CD4-positive, alpha-beta T cell treated with Interferon gamma for 1 hour (primary cell): ENCODE data around the gene PIKFYVE.
"Not testable (repeated sequence)": the region's sequence is repeated elsewhere in the genome, so short reads cannot be mapped to it uniquely, and the experiment has no call there.

Experiments used
- DNase-seq: peaks from one replicate; pipeline ENCODE4 v3.0.0-alpha.2; 2020

The PIKFYVE gene

DNA sequence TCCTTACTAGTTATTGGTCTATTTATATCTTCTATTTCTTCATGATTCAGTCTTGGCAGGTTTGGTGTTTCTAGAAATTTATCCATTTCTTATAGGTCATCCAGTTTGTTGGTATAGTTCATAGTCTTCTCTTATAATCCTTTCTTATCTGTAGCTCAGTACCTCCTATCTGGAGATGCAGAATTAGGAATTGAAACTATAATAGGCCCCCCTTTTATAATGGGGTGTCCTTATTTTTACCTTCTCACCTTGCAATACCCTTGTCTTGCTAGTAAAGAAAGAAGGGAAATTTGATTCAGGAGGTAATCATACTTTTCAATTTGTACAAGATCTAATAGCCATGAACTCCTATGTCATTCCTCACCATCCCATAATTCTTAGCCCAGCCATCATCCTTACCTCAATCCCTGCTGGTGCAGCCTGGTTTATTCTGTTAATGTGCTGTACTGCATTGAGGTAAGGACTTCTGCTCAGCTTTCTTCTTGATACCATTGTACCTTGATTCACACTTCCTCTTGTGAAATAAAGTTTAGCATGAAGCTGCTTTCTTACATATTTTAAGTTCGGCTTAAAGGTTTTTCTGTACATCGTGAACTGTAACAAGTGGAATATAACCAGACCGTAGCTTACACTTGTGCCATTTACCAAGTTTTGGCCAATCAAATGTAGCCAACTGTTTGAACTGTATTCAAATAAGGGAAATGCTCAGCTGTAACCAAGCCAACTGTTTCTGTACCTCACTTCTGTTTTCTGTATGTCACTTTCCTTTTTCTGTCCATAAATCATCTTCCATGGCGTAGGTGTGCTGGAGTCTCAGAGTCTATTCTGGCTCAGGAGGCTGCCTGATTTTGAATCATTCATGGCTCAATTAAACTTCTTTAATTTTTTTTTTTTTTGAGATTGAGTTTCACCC, 100.4 kb downstream of the PIKFYVE start:
- DNase-seq: no peak

DNA sequence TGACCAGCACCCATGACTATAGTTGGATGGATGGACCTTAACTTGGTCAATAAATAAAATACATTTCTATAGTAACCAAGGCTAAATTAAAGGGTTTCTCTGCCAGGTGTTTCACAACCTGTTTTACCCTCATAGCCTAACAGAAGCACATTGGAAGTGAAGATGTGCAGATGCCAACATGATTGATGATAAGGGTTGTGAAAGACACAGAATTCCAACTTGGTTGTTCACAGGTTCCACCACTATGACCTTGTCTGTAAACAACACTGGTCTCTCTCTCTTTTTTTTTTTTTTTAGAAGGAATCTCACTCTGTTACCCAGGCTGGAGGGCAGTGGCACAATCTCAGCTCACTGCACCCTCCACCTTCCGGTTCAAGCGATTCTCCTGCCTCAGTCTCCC, 103.0 kb downstream of the PIKFYVE start:
- DNase-seq: no peak

DNA sequence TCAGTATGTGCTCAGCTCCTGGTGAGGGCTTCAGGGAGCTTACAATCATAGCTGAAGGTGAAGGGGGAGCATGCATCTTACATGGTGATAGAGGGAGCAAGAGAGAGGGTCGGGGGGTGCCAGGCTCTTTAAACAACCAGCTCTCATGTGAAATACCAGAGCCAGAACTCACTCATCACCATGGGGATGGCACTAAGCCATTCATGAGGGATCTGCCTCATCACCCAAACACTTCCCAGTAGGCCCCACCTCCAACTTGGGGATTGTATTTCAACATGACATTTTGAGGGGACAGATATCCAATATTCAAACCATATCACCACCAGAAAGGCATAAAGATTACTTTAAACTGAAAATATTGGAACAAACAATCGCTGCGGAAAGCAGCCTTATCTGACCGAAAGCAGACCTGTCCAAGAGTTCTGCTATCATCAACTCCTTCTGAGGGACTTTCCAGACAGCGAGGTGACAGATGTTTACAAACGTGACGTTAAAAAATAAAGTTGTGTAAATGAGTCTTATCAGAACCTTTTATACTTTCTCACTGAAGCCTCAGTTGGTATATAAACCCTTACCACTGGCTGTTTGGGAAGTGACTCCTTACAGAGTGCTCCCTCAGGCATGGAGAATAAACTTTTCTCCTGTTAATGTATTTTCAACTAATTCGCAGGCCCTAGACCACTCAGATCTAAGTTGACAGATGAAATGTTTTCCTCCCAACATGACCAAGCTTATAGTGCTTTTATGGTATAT, 105.0 kb downstream of the PIKFYVE start:
- DNase-seq: no peak

DNA sequence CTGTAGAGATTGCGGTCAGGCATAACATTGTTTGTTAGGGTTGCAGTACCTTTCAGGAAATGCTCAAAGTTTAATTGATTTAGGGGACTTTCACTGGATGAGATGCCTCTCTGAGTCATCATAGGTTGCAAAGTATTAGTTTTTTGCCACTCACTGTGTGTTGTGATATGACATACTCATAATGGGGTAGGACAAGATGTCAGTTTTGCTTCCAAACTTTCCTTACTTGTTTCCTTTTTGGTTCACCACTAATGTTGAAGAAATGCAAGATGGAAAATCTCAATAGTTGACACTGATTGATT, 105.5 kb downstream of the PIKFYVE start:
- no peak for DNase-seq

DNA sequence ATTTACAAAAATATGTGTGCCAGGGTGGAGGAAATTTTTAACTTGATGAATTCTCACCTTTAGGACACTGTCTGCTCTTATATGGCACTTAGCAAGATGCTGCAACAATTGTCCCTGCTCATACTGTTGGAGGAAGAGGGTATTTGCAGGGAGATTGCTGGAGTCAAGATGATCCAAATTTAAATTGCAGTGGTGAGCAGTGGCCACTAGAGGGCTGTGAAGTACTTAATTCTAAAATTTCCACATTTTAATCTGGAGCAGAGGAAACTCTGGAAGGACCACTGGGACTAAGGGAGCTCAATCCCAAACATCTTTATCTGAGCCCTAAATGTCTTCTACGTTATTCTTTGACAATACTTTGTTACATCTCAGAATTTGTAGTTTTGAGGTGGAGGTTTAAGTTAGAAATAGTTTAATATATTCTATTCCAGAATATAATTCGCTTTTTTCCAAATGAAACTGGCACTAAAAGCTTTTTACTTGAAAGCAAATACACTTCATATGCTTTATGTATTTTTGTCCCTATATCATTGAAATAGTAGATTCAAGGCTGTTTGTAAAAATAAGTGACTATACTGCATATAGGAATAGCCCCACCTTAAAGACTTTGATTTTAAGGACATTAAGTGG, 107.5 kb downstream of the PIKFYVE start:
- DNase-seq: no peak

DNA sequence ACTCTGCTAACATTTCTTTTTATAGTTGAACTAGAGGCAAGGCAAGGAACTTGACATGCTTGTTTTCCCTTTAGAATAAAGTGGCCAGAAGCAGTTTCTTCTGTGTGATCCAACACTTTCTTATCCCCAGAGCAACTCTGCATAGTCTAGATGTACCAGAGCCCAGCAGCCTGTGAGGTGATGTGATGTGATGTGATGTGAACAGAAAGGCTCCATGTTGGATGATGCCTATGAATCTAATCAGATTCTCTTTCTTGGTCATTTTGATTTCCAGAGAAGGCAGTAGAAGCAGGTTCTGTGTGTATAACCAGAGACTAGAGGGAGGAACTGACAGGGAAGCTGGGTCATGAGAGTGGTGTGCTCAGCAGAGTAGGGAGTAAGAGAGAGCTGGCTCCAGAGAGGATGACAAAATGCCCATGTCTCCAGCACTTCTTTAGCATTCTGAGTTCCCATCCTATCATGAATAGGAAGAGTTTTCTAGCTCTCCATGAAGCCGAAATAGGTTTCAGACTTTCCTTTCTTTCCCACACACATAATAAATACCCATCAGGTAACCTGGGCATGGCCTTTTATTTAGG, 109.5 kb downstream of the PIKFYVE start:
- DNase-seq: no peak

DNA sequence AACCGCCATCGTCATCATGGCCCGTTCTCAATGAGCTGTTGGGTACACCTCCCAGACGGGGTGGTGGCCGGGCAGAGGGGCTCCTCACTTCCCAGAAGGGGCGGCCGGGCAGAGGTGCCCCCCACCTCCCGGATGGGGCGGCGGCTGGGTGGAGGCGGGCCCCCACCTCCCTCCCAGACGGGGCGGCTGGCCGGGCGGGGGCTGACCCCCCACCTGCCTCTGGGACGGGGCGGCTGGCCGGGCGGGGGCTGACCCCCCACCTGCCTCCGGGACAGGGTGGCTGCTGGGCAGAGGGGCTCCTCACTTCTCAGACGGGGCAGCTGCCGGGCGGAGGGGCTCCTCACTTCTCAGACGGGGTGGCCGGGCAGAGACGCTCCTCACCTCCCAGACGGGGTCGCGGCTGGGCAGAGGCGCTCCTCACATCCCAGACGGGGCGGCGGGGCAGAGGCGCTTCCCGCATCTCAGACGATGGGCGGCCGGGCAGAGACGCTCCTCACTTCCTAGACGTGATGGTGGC, 111.3 kb downstream of the PIKFYVE start:
- not testable (repeated sequence) for DNase-seq

DNA sequence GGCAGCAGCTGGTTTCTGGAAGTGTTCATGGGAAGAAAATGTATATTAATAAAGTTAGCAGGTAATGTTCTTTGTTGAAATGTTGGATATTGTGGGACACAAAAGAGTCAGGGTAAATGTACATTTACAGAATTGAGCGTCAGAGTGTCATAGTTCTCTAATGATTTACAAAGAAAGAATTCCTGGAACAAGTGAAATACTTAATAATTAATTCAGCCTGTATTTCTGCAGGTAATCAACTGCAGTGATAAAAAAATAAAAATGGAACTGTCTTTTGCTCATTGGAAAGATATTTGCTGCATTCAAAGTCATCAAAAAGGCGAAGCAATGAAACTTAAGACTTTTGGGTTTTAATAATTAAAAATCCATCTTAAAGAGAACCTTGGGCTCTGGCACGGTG, 113.1 kb downstream of the PIKFYVE start:
- no peak for DNase-seq

DNA sequence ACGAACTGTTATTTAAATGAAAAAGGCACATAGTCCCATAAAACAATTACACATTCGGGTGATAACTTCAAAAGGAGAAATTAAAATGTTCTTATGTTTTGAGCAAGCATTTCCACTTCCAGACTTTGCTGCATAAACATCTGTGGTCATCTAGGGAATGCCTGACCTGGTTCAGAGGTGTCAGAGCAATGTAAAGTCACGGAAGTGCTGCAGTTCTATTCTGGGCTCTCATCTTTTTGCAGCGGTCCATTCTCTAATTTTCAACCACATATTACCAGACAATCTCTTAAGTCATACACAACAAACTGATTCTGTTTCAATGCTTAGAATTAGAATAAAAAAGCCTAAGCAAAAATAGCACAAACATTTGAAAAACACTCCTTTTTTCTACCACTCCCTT, 118.6 kb downstream of the PIKFYVE start:
- no peak for DNase-seq

DNA sequence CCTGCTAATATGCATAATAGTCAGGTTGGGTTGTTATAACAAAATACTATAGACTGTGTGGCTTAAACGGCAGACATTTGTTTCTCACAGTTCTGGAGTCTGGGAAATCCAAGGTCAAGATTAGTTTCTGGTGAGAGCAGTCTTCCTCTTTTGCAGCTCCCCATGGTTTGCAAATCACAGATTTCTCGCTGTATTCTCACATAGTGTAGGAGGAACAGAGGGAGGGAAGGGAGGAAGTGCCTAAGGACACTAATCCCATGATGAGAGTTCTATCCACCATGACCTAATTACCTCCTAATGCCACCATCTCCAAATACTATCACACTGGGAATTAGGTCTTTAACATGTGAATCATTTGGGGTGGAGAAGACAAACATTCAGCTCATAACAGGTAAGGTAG, 120.5 kb downstream of the PIKFYVE start:
- DNase-seq: no peak

DNA sequence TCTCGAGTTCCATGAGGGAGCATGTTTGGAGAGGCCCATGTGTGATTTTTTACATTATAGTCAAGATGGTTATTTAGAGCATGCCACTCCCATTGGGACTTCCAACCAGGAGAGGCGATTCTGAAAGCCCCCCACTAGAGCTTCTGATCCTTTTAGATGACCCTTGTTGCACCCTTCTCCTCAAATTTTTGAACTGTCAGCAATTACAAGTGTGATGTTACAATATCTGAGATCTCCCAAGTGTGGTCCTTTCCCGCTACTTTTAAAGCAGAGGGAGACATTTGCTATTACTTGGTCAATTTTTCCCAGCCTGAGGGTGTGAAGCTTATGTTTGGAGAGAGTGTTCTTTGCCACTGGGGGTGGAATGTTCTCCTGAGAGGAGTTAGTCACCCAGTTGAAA, 123.9 kb downstream of the PIKFYVE start:
- DNase-seq: no peak

DNA sequence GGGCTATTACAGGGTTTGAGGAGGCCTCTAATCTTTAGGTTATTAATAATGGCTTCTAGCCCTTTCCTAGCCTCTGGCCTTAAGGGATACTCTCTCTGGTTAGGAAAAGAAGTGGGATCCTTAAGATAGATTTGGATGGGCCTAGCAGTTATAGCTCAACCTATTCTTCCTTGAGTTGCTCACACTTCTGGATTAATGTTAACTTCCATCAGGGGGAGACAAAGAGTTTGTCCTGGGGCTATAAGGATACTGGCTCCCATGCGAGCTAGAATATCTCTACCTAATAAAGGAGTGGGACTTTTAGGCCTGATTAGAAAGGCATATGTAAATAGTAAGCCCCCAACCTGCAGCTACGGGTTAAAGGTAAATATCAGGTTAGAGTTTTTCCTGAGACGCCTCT, 126.2 kb downstream of the PIKFYVE start:
- no peak for DNase-seq

DNA sequence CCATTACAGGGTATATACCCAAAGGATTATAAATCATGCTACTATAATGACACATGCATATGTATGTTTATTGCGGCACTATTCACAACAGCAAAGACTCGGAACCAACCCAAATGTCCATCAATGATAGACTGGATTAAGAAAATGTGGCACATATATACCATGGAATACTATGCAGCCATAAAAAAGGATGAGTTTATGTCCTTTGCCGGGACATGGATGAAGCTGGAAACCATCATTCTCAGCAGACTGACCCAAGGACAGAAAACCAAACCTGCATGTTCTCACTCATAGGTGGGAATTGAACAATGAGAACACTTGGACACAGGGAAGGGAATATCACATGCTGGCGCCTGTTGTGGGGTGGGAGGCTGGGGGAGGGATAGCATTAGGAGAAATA, 130.7 kb downstream of the PIKFYVE start:
- DNase-seq: not testable (repeated sequence)

DNA sequence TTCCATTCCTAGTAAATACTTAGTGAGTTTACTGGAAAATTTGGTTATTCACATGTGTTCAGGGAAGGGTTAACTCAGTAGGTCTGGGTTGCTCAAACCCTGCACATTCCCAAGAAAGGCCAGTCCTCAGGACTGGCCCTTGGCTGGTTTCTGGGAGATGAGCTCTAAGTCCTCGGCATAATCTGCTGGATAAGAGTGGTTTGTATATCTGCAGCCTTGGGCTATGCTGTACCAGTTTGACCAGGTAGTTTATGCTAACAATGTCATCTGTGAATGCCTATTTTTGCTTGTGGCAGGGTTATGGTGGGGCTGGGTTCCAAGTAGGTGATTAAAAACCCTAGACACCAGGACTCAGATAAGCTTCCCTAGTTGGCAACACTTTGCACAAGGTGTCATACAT, 133.1 kb downstream of the PIKFYVE start:
- no peak for DNase-seq

DNA sequence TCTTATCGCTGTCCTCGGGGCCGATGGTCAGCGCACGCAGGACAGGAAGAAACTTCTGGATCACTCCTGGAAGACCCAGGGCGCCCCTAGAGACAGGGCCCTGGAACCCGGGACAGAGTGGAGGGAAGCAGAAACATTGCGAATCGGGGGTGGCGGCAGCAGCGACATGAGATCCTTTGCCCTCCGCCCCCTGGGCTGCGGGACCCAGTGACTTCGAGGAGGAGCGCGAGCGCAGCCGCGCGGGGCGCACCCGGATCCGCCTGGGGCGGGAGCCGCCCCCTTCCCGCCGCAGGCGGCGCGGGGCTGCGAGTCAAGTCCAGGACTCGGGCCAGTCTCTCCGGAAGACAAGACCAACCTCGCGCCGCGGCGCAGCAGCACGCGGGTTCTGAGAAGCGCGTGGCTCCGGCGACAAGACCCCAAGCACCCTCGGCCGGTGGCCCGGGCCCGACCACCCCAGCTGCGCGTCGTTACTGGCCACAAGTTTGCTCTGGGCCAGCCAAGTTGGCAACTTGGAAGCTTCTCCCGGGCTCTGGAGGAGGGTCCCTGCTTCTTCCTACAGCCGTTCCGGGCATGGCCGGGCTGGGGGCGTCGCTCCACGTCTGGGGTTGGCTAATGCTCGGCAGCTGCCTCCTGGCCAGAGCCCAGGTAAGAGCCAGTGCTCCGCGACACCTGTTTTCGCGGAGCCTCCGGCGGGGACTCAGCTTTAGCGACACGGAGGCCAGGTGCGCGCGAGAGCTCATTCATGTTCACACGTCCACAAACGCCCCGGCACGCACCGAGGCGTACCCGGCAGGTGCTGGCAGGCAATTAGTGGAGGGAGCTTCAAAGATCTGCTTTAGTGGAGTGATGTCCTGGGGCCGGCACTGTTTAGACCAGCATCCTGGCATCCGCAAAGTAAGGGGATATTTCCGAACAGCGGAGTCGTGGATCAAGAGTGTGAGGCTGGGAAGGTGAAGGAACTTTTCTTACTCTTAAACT, 140.7 kb downstream of the PIKFYVE start, which contains the start of gene PTH2R:
Gene PTH2R, plus strand, starts transcription at position 319 of the 978 bp plus-strand sequence. Its CDS starts 252 bp downstream, at position 571.
- DNase-seq: no peak

DNA sequence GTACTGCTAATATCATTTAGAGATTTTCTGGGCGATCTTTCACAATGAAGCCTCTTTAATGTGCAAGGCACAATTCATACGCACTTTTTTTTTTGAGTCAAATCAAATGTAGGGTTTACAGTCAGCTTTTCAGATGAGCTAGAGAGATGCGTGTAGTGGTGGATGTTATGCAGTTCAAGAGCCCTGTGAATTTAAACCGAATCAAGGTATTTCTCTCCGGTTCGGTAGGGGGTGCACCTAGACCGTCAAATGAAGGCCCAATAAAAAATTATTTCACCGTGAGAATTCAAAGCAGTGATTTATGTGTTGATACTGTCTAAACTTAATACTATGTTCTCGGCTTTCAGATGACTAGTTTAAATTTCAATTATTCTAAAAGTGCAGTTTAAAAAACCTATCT, 141.6 kb downstream of the PIKFYVE start:
- no peak for DNase-seq
